SH-SY5Y (cell line): Measurements from ENCODE around the gene MFSD1.

Source experiments
- GATA2 ChIP-seq: IDR thresholded peaks from 2 replicates; pipeline ENCODE4 v1.6.1; 2011; ENCODE audit warnings: mild to moderate bottlenecking, low read depth, low read length
- GATA3 ChIP-seq: IDR thresholded peaks from 2 replicates; pipeline ENCODE4 v1.6.1; 2011; ENCODE audit warnings: low read depth, mild to moderate bottlenecking, low read length, moderate library complexity

GRCh38 chr3:158792709-158793108 lies 9.1 kb upstream of the MFSD1 start:
- TF ChIP-seq GATA2 (no peak), GATA3 (no peak)
